Suppressor macrophage (primary cell): Measurements from ENCODE around the gene FAM111B.
"Not testable (repeated sequence)": the region's sequence is repeated elsewhere in the genome, so short reads cannot be mapped to it uniquely, and the experiment has no call there.

Experiments used
- DNase-seq, 4 experiments: peaks; one replicate each; pipeline ENCODE4 v3.0.0-alpha.2; 2020 to 2022

Gene FAM111B

GRCh38 chr11:59097938-59098337 lies 9.1 kb upstream of the FAM111B start:
- DNase-seq, result not testable (repeated sequence)

GRCh38 chr11:59102259-59102765 lies 4.7 kb upstream of the FAM111B start:
- peak; percentile 61 to 85 (median 78) for DNase-seq

GRCh38 chr11:59107721-59108120 lies 684 bp downstream of the FAM111B start:
- not testable (repeated sequence) for DNase-seq

GRCh38 chr11:59112494-59112893 lies 5.5 kb downstream of the FAM111B start:
- DNase-seq, result no peak

- DNase-seq, result no peak
These were observed 7.3 kb downstream of the FAM111B start for GRCh38 chr11:59114344-59114743.

- DNase-seq, result no peak
These were observed 8.5 kb downstream of the FAM111B start for GRCh38 chr11:59115553-59115952.

- no peak for DNase-seq
These were observed 10.7 kb downstream of the FAM111B start for GRCh38 chr11:59117774-59118173.

- DNase-seq, result no peak
These were observed 12.8 kb downstream of the FAM111B start for GRCh38 chr11:59119826-59120225.

- peak; percentile 81 to 90 (median 82) for DNase-seq
These were observed 28.8 kb downstream of the FAM111B start for GRCh38 chr11:59135648-59136461.

GRCh38 chr11:59136551-59136950 lies 29.5 kb downstream of the FAM111B start:
- not testable (repeated sequence) for DNase-seq

GRCh38 chr11:59137190-59137589 lies 30.2 kb downstream of the FAM111B start:
- DNase-seq, result no peak

GRCh38 chr11:59138643-59139042 lies 31.6 kb downstream of the FAM111B start:
- DNase-seq, result peak in 3 of 4 experiments; percentile 18 to 41 (median 20)

GRCh38 chr11:59141191-59141590 lies 34.2 kb downstream of the FAM111B start:
- DNase-seq, result no peak

GRCh38 chr11:59141673-59142460 lies 34.8 kb downstream of the FAM111B start:
- DNase-seq, result no peak

GRCh38 chr11:59142530-59143507 lies 35.8 kb downstream of the FAM111B start, which contains the start of gene FAM111A:
Gene FAM111A (plus strand): TSS chr11:59142856. CDS start chr11:59148873, 6,017 bp downstream.
- DNase-seq, result peak; percentile 90 to 95 (median 94)

- DNase-seq, result no peak
These were observed 37.1 kb downstream of the FAM111B start for GRCh38 chr11:59144096-59144495.

- DNase-seq, result peak; percentile 88 to 93 (median 92)
These were observed 37.7 kb downstream of the FAM111B start for GRCh38 chr11:59144579-59145345.

GRCh38 chr11:59145534-59145933 lies 38.5 kb downstream of the FAM111B start:
- peak; percentile 62 to 93 (median 83) for DNase-seq

GRCh38 chr11:59151761-59152160 lies 44.7 kb downstream of the FAM111B start:
- DNase-seq, result no peak

GRCh38 chr11:59152312-59152951 lies 45.4 kb downstream of the FAM111B start:
- DNase-seq, result no peak

GRCh38 chr11:59154610-59155009 lies 47.6 kb downstream of the FAM111B start:
- DNase-seq, result no peak
